GM04504 (cell line): ENCODE results near the gene NTRK3.
A peak's percentile ranks its signal among the peaks of the same experiment; 100 is the strongest.

Experiments used
- DNase-seq: peaks from one replicate; pipeline ENCODE4 v3.0.0-alpha.2; 2012; ENCODE audit warnings: low read depth

The NTRK3 gene

DNA sequence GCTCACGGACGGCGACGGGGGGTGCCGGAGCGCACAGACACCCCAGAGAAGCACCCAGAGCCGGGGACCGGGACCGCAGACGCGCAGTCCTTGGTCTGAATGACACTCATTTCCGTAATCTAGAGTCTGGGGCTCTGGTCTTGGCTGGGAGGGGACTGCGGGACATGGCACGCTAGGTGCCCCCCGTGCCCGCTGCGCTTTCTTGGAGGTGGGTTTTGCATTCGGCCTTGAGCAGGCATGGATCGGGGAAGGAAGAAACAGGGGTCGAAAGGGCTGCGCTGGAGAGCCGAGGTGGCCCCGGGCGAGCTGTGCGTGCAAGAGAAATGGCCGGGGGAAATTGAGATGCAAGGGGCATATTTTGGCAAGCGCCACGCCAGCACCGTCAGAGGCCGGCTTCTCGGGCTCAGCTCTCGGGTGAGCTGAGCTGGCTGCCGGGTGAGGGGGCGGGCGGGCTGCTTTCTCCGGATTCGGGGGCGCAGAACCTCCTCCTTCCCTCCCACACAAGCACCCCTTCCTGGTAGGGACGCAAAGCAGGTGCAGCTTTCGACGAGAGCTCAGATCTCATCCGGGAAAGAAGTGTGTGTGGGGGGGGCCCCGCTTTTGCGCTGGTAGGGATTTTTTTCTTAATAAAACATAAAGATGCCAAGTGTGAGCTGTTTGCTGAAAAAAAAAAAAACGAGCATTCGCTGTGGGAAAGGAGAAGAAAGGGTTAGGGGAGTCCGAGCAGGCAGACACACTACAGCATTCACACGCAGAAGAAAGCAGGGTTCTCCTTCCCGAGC lies 963 bp upstream of the NTRK3 start:
- DNase-seq: no peak

DNA sequence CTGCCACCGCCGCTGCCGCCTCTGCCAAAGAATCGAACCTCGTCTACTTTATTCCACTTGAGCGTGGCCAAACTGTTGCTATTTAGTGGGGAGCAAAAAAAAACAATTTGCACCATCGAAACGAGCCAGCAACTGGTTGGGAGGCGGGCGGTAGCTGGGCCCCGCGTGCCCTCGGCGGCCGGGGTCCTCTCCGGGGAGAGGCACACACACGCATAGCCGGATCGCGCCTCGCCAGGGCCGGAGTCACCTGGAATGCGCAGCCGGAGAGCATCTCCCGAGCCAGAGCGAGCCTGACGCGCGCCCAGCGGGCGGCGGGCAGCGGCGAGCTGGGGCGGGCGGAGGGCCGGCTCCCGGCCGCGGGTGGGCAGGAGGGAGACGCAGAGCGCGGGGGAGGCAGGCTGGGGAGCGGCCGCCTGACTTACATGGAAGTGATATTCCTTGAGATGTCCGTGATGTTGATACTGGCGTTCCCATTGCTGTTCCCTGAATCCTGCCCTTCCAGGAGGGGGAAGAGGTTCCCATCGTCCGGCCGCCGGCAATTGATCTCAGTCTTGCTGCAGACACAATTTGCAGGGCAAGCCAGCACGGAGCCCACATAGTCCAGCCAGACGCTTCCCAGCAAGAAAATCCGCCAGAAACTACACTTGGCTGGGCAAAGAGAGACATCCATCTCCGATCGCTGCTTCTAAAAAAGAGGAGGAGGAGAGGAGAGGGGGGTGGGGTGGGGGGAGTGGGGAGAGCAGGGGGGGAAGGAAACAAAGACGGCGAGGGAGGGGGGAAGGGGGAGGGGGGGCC lies 858 bp downstream of the NTRK3 start:
- peak; percentile 18 for DNase-seq

DNA sequence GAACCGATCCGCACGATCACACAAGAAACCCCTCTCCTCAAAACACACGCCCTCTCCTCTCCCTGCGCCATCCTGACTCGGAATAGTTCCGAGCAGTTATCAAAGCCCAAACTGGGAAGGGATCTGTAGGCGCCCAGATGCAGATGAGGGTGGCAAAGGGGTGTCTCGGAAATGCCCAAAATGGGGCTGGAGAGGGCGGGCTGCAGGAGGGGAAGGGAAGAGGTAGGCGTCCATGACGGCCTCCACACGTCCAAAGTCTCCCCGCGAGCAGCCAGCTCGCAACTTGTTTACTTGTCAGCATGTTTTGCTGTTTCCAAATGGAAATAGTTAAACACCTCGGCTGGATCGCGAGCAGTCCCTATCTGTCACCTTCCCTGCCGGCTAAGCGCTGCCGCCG lies 1.5 kb downstream of the NTRK3 start:
- DNase-seq: no peak

DNA sequence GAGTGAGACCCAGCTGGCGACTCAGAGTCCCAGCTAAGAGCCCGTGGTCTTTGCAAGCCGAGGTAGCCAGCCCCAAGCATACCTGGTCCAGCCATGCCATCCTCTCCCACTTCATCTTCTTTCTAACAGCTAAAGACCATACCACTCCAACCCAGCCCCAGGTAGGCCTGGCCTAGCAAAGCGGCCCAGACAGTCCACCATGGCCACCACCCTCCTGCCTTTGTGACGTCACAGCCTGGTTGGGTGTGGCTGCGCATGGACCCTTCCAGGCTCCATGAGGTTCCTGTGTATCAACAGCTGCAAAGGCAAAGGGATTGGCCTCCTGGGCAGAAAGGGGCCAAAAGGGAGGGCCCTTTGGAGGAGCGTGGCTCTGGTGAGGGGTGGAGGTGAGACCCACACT lies 4.1 kb downstream of the NTRK3 start:
- no peak for DNase-seq

DNA sequence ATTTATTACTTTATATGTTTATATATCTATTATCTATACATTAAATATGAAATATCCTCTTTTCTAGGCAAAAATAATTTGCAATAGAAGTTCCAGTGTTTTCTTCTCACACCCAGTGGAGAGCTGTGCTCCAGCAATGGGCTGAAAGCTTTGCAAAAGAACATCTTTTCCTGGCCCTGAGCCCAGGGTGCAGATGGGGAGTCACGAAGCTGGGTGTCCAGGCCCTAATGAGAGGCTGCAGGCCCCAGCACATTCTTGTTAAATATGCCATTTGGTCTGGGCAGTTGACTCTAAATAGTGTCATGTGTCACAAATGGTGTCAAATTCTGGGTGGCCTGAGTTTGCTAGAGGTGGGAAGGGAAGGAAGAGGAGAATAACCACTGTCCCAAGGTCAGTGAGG lies 5.7 kb downstream of the NTRK3 start:
- DNase-seq: no peak

DNA sequence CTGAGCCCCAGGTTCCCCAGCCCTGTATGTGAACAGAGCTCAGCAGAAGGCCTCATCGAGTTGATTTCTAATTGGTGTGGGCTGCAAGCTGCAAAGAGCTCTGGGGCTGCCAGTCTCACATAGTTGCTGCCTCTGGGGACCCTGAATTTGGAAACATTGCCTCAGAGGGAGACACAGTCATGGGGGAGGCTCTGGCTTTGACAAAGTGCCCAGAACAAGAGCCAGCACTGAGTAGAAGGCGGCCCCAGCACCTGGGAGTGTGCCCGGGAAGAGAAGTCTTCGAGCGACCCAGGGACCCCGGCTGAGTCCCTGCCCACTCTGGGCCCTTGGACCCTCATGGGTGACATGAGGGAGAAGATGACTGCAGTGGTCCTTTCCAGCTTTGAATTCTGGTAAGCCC lies 7.3 kb downstream of the NTRK3 start:
- DNase-seq: no peak

DNA sequence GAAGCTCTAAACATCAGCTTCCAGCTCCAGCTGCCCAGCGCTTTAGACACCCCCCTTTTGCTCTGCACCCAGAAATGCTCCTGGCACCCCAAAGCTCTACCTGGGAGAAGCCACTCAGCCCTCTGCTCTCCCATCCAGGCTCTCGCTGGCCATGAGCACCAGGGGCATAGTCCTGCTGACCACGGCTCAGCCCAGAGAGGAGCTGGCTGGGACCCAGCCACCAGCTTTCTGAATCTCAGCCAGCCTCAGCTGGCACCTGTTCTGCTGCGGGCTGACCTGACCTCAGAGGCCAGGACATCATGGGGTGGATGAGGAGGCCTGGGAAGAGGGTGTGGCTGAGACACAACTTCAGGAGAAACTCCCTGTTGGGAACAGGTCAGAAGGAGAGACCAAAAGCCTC lies 8.6 kb downstream of the NTRK3 start:
- DNase-seq: no peak

DNA sequence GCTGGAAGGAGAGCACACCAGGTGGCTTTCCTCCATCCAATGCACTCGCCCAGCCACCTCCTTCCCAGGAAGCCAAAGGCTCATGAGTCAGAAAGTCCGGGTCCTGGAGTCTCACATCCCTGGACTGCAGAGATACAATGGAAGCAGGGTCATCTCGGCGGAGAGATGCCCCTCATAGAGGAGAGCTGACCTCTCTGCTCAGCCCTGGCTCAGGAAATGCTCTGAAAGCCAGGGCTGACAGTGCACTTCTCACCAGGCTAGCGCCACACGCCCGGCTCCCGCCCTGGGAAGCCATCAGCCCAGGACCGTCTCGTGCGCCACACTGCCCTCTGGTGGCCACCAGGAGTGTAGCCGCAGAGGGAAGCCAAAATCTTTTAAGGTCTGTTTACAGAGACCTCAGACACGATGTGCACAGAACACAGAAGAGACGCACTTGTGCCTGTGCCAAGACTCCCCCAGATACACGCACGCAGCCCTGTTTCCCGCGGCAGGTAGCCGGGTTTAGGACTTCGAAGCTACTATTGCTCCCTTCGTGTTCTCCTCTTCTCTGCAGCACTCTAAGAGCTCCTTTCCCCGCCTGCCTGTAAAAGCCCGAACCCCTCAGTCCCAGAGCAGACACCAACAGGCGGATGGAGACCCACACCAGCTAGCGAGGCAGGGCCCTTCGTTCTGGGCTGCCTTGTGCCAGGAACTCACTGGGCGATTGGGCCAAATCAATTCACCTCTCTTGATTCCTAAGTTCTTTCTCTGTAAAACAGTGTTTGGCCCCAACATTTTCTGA lies 9.7 kb downstream of the NTRK3 start:
- peak; percentile 27 for DNase-seq

DNA sequence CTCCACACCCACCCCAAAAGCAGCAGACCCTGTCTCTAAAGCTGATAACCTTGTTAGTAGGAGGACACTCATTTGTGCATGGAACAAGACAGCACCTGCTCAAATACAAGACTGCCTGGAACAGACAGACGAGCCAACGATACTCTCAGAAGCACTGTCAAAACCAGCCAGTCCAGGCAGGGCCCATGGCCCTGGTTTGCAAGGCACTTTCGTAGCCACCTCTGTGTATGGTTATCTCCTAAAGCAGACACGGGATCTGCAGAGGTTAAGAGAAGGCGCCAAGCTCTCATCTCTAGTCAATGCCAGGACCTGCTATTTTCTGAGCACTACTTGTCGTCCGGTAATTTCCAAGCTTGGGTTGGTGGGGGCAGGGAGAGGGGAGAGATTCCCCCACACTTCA lies 10.5 kb downstream of the NTRK3 start:
- no peak for DNase-seq

DNA sequence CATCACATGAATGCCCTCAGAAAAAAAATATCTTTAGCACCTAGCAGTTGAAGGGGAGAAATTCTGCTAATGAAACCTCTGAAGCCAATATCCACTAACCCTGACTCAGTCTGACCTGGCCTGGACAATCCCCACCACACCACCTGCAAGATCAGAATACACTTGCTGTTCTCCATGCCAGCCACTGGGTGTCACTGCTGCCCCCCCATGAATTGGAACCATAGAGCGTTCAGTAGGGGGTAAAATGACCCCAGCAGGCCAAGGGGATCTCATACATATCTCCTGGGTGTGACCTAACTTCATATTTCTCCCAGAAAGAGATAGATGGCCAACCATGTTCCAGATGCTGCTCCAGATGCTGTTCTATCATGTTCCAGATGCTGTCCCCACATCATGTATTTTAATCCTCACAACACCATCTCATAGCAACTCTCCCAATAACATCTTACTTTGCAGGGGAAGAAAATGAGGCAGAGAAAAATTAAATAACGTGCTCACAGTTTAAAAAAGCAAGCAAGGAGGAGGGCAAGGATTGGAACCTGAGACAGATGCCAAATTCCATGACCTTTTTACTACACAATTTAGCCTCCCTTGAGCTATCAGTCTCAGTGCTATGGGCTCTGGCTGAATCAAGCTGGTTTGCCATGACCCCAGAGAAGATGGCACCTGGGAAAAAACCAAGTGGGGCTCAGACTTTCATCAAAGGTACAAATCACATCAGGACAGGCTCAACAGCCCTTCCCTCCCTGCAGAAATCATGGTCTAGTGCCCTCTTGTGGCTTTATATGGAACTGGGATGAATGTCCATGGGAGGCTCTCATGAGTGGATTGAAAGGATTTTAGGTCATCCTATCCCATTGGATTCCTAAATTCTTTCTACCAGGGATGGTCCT lies 12.4 kb downstream of the NTRK3 start:
- DNase-seq: no peak

DNA sequence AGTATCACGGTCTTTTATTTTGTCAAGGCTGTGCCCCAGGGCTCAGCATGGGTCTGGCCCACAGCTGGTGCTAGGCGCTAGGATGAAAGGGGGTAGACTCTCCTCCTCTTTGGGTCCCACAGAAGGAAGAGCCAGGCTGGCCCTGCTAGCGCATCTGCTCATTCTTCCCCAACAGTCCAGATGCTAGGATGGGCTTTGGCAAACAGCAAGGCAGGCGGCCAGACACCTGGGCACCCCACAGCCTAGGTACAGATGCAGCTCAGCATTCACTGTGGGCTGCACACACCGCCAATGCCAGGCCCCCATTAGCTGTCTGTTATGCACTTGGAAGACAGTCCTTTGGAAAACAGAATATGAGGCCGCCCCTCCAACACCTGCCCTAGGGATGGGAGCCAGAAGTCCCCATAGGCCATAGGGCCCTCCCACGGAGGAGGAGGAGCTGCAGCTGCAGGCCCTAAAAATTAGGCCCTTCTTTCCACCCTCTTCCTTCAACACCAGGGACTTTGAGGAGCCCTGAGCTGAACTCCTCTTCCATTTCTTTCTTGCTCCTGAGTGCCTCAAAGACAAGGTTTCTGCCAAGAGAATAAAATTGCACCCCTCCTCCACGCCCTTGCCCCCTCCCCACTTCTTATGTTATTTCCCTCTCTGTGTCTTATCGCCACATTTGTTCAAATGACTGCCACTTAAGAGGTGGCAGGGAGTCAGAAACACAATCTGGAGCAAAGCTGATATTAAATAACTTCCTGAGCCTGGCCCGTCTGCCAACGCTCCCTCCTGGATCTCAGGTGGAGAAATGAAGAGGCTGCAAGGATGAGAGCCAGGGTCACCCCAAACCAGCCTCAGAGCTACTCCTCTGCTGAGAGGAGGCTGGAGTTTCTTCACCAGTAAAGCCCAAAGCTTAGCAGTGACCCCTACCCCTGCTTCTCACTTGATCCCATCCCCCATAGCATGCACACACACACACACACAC lies 13.7 kb downstream of the NTRK3 start:
- DNase-seq: no peak

DNA sequence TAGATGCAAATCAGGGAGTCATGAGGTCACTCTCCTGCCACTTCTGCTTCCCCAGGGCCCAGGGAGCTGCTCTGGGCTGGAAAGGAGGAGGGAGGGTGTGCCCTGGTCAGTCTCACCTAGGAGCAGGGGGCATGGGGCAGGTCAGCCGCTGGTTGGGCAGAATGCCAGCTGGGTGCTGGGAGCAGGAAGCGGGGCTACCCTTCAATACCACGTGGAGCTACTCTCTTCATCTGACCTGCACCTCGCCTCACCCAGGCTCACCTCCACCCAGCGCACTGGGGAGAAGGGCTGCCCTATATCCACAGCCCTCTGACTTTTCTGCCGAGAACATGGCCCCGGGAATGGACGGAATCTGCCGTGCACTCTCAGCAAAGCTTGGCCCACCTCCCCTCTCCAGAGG lies 15.1 kb downstream of the NTRK3 start:
- DNase-seq: no peak

DNA sequence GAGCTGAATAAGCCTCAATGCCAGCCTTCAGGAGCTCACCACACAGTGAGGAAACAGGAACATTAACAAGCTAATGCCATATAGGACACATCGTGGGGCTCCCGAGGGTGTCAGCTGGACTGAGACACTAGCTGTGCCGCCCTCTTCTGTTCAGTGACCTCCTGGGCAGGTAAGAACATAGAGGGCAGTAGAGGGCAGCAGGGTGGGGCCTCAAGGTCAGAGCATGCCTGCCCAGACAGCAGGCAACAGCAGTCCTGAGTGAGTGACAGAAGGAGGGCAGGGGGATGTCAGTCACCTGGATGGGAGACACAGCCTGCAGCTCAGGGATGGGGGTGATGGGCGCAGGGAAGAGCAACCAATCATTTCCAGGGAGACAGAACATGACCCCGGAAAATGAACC lies 15.5 kb downstream of the NTRK3 start:
- no peak for DNase-seq

DNA sequence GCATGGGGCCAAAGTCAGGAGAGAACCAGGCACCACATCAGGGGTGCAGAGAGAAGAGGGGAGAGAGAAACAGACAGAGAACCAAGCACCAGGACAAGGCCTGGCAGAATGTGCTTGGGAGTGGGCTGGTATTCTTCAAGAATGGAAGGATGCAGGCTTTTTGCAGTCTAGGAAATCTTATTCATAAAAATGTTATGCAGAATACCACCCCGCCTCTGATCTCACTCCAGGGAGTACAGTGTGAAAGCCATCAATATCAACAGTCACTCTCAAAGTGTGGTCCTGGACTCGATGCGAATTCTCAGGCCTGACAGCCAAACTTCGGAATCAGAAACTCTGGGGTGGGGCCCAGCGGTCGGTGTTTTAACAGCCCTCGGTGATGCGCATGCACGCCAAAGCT lies 16.9 kb downstream of the NTRK3 start:
- no peak for DNase-seq

DNA sequence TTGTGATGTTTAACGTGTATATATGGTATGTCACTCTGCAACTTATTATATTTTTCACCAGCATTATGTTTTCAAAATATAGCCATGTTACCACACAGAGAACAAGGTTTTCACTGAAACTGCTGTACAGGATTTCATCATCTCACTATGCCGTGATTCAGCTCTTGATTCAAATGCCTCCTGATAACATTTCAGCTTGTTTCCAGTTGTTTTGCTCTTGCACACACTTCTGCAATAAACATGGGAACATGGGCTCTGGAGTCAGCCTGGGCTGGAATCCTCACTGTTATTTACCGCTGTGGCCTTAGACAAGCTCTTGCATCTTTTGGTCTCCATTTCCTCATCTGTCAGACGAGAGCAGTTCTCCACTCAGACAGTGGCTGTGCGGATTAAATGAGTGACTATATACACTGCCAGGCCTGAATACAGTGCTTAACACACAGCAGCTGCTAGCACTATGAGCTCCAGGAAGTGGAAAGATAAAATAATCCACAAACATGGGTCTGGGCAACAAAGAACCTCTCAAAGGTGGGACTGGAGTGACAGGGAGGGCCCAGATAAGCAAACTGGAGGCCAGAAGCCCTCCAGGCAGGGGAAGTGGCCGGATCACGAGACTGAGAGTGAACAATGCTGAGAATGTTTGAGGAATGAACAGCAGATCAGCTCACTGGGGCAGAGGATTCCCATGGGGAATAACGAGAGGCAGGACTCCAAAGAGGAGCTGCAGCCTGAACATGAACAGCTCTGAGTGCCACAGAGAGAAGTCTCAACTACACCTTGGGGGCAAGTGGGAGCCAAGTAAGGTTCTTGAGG lies 17.7 kb downstream of the NTRK3 start:
- peak; percentile 27 for DNase-seq

DNA sequence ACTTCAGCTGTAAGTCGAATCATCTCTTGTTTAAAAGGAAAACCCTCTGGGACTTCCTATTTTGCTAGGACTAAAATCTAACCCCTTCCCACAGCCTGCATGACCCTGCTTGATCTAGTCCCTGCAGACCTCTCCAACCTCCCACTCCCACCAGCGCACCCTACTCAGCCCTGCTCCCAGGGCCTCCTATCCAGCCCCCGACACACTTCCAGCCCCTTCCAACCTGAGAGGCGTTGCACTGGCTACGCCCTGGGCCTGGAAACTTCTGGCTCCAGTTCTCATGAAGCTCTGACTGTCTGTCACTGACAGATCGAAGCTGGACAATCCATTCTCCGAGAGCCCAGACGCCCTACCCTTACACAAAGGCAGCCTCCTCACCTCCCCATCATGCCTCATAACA lies 21.8 kb downstream of the NTRK3 start:
- DNase-seq: no peak

DNA sequence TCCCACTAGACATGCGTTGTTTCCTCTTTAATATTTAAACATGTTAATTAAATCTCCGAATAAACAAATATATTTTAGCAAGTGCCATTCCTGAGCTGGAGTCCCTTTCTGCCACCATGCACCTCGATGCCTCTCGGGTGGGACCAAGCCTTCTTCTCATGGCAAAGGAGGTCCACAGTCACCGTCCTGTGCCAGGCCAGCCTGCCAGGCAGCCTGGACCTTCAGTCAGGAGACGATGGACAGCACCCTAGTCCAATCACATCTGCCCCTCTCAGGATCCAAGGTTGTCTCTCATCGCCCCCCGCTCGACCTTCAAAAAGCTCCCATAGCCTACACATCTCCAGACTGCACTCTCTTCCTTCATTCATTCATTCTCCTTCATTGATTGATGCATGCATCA lies 22.6 kb downstream of the NTRK3 start:
- DNase-seq: no peak

DNA sequence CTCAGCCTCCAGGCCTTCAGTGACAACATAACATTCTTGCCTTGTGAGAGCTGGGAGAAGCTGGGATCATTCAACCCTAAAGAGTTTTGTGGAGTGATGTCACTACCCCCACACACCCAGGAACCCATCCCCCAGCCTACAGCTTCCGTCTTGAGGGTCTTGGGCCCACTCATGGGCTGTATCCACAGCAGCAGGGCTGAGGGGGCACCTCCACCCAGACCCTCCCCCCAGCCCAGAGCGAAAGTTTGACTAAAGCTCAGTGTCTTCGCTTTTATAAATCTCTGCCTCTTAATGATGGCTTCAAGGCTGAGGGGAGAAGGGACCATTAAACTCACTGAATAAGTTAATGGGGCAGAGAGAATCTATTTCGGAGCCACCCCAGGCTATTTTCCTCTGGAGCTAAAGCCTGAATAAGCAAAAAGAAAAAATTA lies 23.8 kb downstream of the NTRK3 start:
- no peak for DNase-seq

DNA sequence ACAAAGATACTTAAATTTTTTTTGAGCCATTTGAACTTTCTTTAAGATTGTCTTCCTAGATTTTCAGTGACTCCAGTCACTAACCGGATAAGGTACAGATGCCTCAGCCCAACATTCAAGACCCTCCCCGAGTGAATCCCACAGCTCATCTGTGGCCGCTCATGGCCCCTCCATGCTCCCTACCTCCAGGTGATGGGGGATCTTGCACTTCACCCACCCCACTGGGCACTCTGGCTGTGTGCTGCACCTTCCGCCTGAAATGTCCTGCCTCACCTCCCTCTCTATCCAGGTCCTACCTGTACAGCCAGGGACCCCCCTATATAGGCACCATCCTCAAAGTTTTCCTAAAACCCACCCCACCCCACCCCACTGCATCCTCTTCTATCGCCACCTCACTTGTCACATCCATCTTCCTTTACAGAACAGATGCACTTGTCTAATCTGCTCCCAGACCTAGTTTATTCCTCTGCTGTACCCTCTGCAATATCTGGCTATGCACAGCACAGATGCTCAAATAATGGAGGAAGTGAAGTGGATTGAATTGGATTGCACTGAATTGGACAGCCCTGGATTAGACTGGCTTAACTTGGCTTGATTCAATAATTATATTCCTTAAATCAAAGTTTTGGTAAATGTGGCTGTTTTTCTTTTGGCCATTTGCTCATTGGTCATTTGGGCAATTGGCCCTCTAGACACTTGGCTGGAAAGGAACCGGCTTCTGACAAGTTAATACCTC lies 24.5 kb downstream of the NTRK3 start:
- DNase-seq: no peak
